OCI-LY3 (cell line): Measurements from ENCODE around the gene RPAP2.

ENCODE experiments used
- EZH2phosphoT487 ChIP-seq: fragments of 200-600 bp; shearing (Covaris generic); IDR thresholded peaks from 2 replicates; pipeline ENCODE4 v1.6.1; 2018; ENCODE audit warnings: antibody characterized with exemption, mixed run types, low read depth
- TF ChIP-seq, protein P1 (sequence below): fragments of 200-600, 300-600 bp; sonication (generic); IDR thresholded peaks from 2 replicates; pipeline ENCODE4 v1.5.1; 2014; ENCODE audit warnings: antibody characterized with exemption, low read length, low read depth

DNA sequence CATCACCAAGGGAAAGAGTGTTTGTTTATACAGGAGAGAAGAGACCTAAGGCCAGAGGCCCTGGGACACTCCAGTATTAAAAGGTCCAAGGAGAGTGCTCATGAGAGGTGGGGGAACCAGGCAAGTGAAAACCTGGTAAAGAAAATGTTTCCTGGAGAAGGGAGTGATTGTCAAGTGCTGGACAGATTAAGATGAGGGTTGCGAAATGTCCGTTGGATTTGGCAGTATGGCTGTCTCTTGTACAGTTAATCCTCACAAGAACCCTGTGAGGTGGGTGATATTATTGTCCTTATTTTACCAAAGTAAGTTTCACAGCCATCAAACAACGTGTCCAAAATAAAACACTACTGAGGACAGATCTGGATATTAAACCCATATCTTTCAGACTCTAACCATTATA is 44.2 kb downstream of the RPAP2 start:
- TF ChIP-seq, protein P1, sequence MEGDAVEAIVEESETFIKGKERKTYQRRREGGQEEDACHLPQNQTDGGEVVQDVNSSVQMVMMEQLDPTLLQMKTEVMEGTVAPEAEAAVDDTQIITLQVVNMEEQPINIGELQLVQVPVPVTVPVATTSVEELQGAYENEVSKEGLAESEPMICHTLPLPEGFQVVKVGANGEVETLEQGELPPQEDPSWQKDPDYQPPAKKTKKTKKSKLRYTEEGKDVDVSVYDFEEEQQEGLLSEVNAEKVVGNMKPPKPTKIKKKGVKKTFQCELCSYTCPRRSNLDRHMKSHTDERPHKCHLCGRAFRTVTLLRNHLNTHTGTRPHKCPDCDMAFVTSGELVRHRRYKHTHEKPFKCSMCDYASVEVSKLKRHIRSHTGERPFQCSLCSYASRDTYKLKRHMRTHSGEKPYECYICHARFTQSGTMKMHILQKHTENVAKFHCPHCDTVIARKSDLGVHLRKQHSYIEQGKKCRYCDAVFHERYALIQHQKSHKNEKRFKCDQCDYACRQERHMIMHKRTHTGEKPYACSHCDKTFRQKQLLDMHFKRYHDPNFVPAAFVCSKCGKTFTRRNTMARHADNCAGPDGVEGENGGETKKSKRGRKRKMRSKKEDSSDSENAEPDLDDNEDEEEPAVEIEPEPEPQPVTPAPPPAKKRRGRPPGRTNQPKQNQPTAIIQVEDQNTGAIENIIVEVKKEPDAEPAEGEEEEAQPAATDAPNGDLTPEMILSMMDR = no peak
- no peak for TF ChIP-seq EZH2phosphoT487
